Endothelial cell of umbilical vein (primary cell): ENCODE measurements around the gene CUL5.

ENCODE experiments used
- CTCF ChIP-seq, 2 donors: IDR thresholded peaks; 1 replicate in 1 of 2; 2 replicates in 1 of 2; pipeline ENCODE4 v1.5.1; 2011; ENCODE audit warnings: low read length in 2 of 2, mild to moderate bottlenecking in 2 of 2, moderate library complexity in 2 of 2, control low read depth in 1 of 2, inconsistent platforms in 1 of 2, low read depth in 1 of 2; ENCODE audit not compliant: insufficient read depth in 1 of 2; ENCODE audit errors: extremely low read depth in 1 of 2
- EZH2 ChIP-seq: IDR thresholded peaks from 2 replicates; pipeline ENCODE4 v1.6.1; 2012; ENCODE audit warnings: borderline replicate concordance, low read depth, mild to moderate bottlenecking, moderate library complexity, low read length, inconsistent platforms; ENCODE audit not compliant: severe bottlenecking
- JUN ChIP-seq: IDR thresholded peaks from 2 replicates; pipeline ENCODE4 v1.6.1; 2011; ENCODE audit warnings: borderline replicate concordance, low read depth; ENCODE audit not compliant: insufficient read length, insufficient read depth
- MYC ChIP-seq: IDR thresholded peaks from one replicate; pipeline ENCODE4 v1.6.1; 2011; ENCODE audit warnings: mild to moderate bottlenecking, low read depth, low read length
- POLR2A ChIP-seq: IDR thresholded peaks from 2 replicates; pipeline ENCODE4 v1.6.1; 2012; ENCODE audit warnings: low read depth, mild to moderate bottlenecking, control low read depth, low read length
- TF ChIP-seq, protein P1 (sequence below): IDR thresholded peaks from 2 replicates; pipeline ENCODE4 v1.6.1; 2011; ENCODE audit not compliant: insufficient read depth, insufficient read length

DNA sequence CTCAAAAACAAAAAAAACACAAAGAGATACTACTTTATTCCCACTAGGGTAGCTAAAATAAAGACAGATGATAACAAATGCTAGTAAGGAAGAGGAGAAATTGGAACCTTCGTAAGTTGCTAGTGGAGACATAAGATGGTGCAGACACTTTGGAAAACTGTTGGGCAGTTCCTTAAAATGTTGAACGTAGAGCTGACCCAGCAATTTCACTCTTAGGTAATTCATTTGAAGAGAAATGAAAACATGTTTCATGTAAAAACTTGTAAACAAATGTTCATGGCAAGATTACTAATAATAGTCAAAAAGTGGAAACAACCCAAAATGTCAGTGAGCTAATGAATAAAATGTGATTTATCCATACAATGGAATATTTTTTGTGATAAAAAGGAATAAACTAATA lies 83.4 kb downstream of the CUL5 start:
- TF ChIP-seq MYC (no peak), JUN (no peak), CTCF (IDR thresholded peaks at IDR 0.05; ENCODE audit: extremely low read depth in 1 of 2, insufficient read depth in 1 of 2, low read depth in 1 of 2, low read length in 2 of 2) (no peak), EZH2 (no peak), POLR2A (no peak)
- TF ChIP-seq, protein P1, sequence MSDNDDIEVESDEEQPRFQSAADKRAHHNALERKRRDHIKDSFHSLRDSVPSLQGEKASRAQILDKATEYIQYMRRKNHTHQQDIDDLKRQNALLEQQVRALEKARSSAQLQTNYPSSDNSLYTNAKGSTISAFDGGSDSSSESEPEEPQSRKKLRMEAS = no peak
